Sigmoid colon (tissue), 4 donors: ENCODE data around the gene SPINDOC.

Experiments
- CTCF ChIP-seq, 4 experiments: fragments of 450-650 bp in 3 of 4; fragments of 200-600 bp in 1 of 4; IDR thresholded peaks; one replicate each; pipeline ENCODE4 v1.5.1; 2016 to 2019; ENCODE audit warnings: antibody characterized with exemption in 4 of 4, mild to moderate bottlenecking in 3 of 4, moderate library complexity in 2 of 4
- EP300 ChIP-seq, 4 donors: sonication (generic); formaldehyde crosslinking; IDR thresholded peaks; one replicate each; pipeline ENCODE4 v1.6.1; 2017; ENCODE audit warnings: antibody characterized with exemption in 4 of 4

- no peak for TF ChIP-seq CTCF (IDR thresholded peaks at IDR 0.05)
- no peak for TF ChIP-seq EP300 (IDR thresholded peaks at IDR 0.05)
Measured at GRCh38 chr11:63858628-63859550, 45.6 kb downstream of the SPINDOC start.
